ENCODE data around the gene SORCS3. TPM values are rescaled to one million over a fixed set of nuclear protein-coding genes. Genes with fewer than 3 reads are reported as not detected.

Gene SORCS3
- total RNA-seq, 1 donor from 2014 or later, result 0.25 TPM

GRCh38 chr10:104643303-104643663 is 2.2 kb downstream of the SORCS3 start:
- no peak for DNase-seq (ENCODE audit: extremely low spot score in 2 of 2)

GRCh38 chr10:104646146-104646545 is 5.1 kb downstream of the SORCS3 start:
- no peak for TF ChIP-seq POLR2AphosphoS5 (IDR thresholded peaks at IDR 0.05; ENCODE audit: insufficient read depth in 1 of 2, low read depth in 1 of 2)
- no peak for TF ChIP-seq CTCF (IDR thresholded peaks at IDR 0.05)
- no peak for TF ChIP-seq POLR2A (IDR thresholded peaks at IDR 0.05)
- Histone ChIP-seq H3K27me3 (no peaks in the 10 kb centered on the region), H3K4me3 (no peak overlapping the region), H3K36me3 (no peaks in the 10 kb centered on the region), H3K4me1 (peaks cover 4% of the 10 kb centered on the region), H3K9me3 (no peaks in the 10 kb centered on the region), H3K27ac (no peak overlapping the region)
- no peak for DNase-seq (ENCODE audit: extremely low spot score in 2 of 2)
- intact Hi-C loops (cut with DNase I), result no loop called here

More at GRCh38 chr10:104643303-104643663, 2.2 kb downstream of the SORCS3 start:
- Histone ChIP-seq H3K36me3 (no peaks in the 10 kb centered on the region), H3K27ac (no peak overlapping the region), H3K4me1 (peaks cover 12% of the 10 kb centered on the region), H3K27me3 (no peaks in the 10 kb centered on the region), H3K9me3 (no peaks in the 10 kb centered on the region), H3K4me3 (no peak overlapping the region)
- no peak for TF ChIP-seq POLR2AphosphoS5 (IDR thresholded peaks at IDR 0.05; ENCODE audit: insufficient read depth in 1 of 2, low read depth in 1 of 2)
- no peak for TF ChIP-seq POLR2A (IDR thresholded peaks at IDR 0.05)
- TF ChIP-seq CTCF (IDR thresholded peaks at IDR 0.05), result no peak
- intact Hi-C loops (cut with DNase I), result no loop called here

GRCh38 chr10:104648421-104648820 is 7.3 kb downstream of the SORCS3 start:
- TF ChIP-seq POLR2AphosphoS5 (IDR thresholded peaks at IDR 0.05; ENCODE audit: insufficient read depth in 1 of 2, low read depth in 1 of 2) (no peak), POLR2A (IDR thresholded peaks at IDR 0.05) (no peak), CTCF (IDR thresholded peaks at IDR 0.05) (no peak)
- Histone ChIP-seq H3K27me3 (no peaks in the 10 kb centered on the region), H3K9me3 (no peaks in the 10 kb centered on the region), H3K4me3 (no peak overlapping the region), H3K4me1 (no peaks in the 10 kb centered on the region), H3K36me3 (no peaks in the 10 kb centered on the region), H3K27ac (no peak overlapping the region)
- DNase-seq (ENCODE audit: extremely low spot score in 2 of 2), result no peak
- intact Hi-C loops (cut with DNase I), result no loop called here

GRCh38 chr10:104650072-104650471 is 9.0 kb downstream of the SORCS3 start:
- Histone ChIP-seq H3K4me1 (no peaks in the 10 kb centered on the region), H3K4me3 (no peak overlapping the region), H3K9me3 (no peaks in the 10 kb centered on the region), H3K36me3 (no peaks in the 10 kb centered on the region), H3K27me3 (no peaks in the 10 kb centered on the region), H3K27ac (no peak overlapping the region)
- intact Hi-C loops (cut with DNase I), result no loop called here
- no peak for DNase-seq (ENCODE audit: extremely low spot score in 2 of 2)
- TF ChIP-seq POLR2AphosphoS5 (IDR thresholded peaks at IDR 0.05; ENCODE audit: insufficient read depth in 1 of 2, low read depth in 1 of 2) (no peak), CTCF (IDR thresholded peaks at IDR 0.05) (no peak), POLR2A (IDR thresholded peaks at IDR 0.05) (no peak)

- TF ChIP-seq POLR2A (IDR thresholded peaks at IDR 0.05) (no peak), CTCF (IDR thresholded peaks at IDR 0.05) (no peak), POLR2AphosphoS5 (IDR thresholded peaks at IDR 0.05; ENCODE audit: insufficient read depth in 1 of 2, low read depth in 1 of 2) (no peak)
- no peaks in the 10 kb centered on the region for H3K27me3 ChIP-seq
- H3K36me3 ChIP-seq, result no peaks in the 10 kb centered on the region
- H3K27ac ChIP-seq, result no peak overlapping the region
- H3K4me1 ChIP-seq, result no peaks in the 10 kb centered on the region
- intact Hi-C loops (cut with DNase I), result no loop called here
- DNase-seq (ENCODE audit: extremely low spot score in 2 of 2), result no peak
- no peak overlapping the region for H3K4me3 ChIP-seq
- H3K9me3 ChIP-seq, result no peaks in the 10 kb centered on the region
These were observed 9.7 kb downstream of the SORCS3 start for GRCh38 chr10:104650635-104651331.
